H9 (cell line): Measurements from ENCODE around the gene PLXNB1. TPM values are rescaled to one million over a fixed set of nuclear protein-coding genes. Genes with fewer than 3 reads are reported as not detected.
A peak's percentile ranks its signal among the peaks of the same experiment; 100 is the strongest.

Experiments used
- DNase-seq: peaks from one replicate; pipeline ENCODE4 v3.0.0-alpha.2; 2017
- H2AFZ ChIP-seq: one replicate; pipeline ENCODE4 v1.6.1; 2013; ENCODE audit warnings: mild to moderate bottlenecking, low read length, control low read depth, moderate library complexity
- H2AK5ac ChIP-seq: 2 replicates; pipeline ENCODE4 v1.6.1; 2013; ENCODE audit warnings: low read length, control low read depth, mixed read lengths; ENCODE audit not compliant: insufficient read length
- H2BK120ac ChIP-seq: one replicate; pipeline ENCODE4 v1.6.1; 2013; ENCODE audit warnings: low read depth, mild to moderate bottlenecking, low read length, control low read depth, inconsistent platforms; ENCODE audit not compliant: poor library complexity, severe bottlenecking
- H2BK12ac ChIP-seq: 2 replicates; pipeline ENCODE4 v1.6.1; 2013; ENCODE audit warnings: low read length, control low read depth, mixed read lengths, low read depth; ENCODE audit not compliant: insufficient read length
- H2BK15ac ChIP-seq: 2 replicates; pipeline ENCODE4 v1.6.1; 2013; ENCODE audit warnings: low read depth, low read length, control low read depth
- H2BK20ac ChIP-seq: one replicate; pipeline ENCODE4 v1.6.1; 2013; ENCODE audit warnings: low read depth, mild to moderate bottlenecking, low read length, control low read depth, inconsistent platforms; ENCODE audit not compliant: poor library complexity, severe bottlenecking
- H2BK5ac ChIP-seq: 2 replicates; pipeline ENCODE4 v1.6.1; 2013; ENCODE audit warnings: low read length, control low read depth, mixed read lengths; ENCODE audit not compliant: insufficient read length
- H3K14ac ChIP-seq: 2 replicates; pipeline ENCODE4 v1.6.1; 2013; ENCODE audit warnings: low read length, control low read depth; ENCODE audit not compliant: insufficient read depth
- H3K18ac ChIP-seq: 2 replicates; pipeline ENCODE4 v1.6.1; 2013; ENCODE audit warnings: low read depth, mild to moderate bottlenecking, mixed read lengths, low read length, control low read depth; ENCODE audit not compliant: insufficient read length
- H3K23ac ChIP-seq: 2 replicates; pipeline ENCODE4 v1.6.1; 2013; ENCODE audit warnings: low read length, control low read depth, mixed read lengths, low read depth; ENCODE audit not compliant: insufficient read length
- H3K23me2 ChIP-seq: 2 replicates; pipeline ENCODE4 v1.6.1; 2013; ENCODE audit warnings: low read depth, mild to moderate bottlenecking, mixed read lengths, low read length, control low read depth; ENCODE audit not compliant: insufficient read length, poor library complexity, severe bottlenecking
- H3K27ac ChIP-seq: 2 replicates; pipeline ENCODE4 v1.5.1; 2013; ENCODE audit warnings: low read length, control low read depth, mixed read lengths, low read depth; ENCODE audit not compliant: insufficient read length
- H3K27me3 ChIP-seq: 2 replicates; pipeline ENCODE4 v1.6.1; 2013; ENCODE audit warnings: low read length, control low read depth, inconsistent platforms; ENCODE audit not compliant: insufficient read depth
- H3K4ac ChIP-seq: 2 replicates; pipeline ENCODE4 v1.6.1; 2013; ENCODE audit warnings: low read depth, mild to moderate bottlenecking, control low read depth, inconsistent platforms, low read length, moderate library complexity
- H3K4me1 ChIP-seq: 2 replicates; pipeline ENCODE4 v1.6.1; 2013; ENCODE audit warnings: low read length, control low read depth, inconsistent platforms; ENCODE audit not compliant: insufficient read depth
- H3K4me2 ChIP-seq: 2 replicates; pipeline ENCODE4 v1.6.1; 2013; ENCODE audit warnings: low read length, control low read depth, mixed read lengths; ENCODE audit not compliant: insufficient read length, insufficient read depth
- H3K56ac ChIP-seq: 2 replicates; pipeline ENCODE4 v1.6.1; 2013; ENCODE audit warnings: low read depth, mild to moderate bottlenecking, mixed read lengths, low read length, control low read depth; ENCODE audit not compliant: insufficient read length
- H3K79me1 ChIP-seq: 2 replicates; pipeline ENCODE4 v1.6.1; 2013; ENCODE audit warnings: low read depth, mild to moderate bottlenecking, moderate library complexity, low read length, control low read depth, inconsistent platforms; ENCODE audit not compliant: insufficient read depth, poor library complexity, severe bottlenecking
- H3K79me2 ChIP-seq: 2 replicates; pipeline ENCODE4 v1.6.1; 2013; ENCODE audit warnings: low read length, control low read depth, inconsistent platforms; ENCODE audit not compliant: insufficient read depth
- H3K9ac ChIP-seq: 2 replicates; pipeline ENCODE4 v1.6.1; 2013; ENCODE audit warnings: low read length, control low read depth, mixed read lengths; ENCODE audit not compliant: insufficient read length; ENCODE audit errors: extremely low read depth
- H3K9me3 ChIP-seq: one replicate; pipeline ENCODE4 v1.6.1; 2013; ENCODE audit warnings: low read depth, low read length, inconsistent platforms; ENCODE audit not compliant: control insufficient read depth
- H3T11ph ChIP-seq: one replicate; pipeline ENCODE4 v1.6.1; 2013; ENCODE audit warnings: mild to moderate bottlenecking, low read length, control low read depth, inconsistent platforms
- H4K20me1 ChIP-seq: one replicate; pipeline ENCODE4 v1.6.1; 2013; ENCODE audit not compliant: control insufficient read depth, insufficient read length, insufficient read depth
- H4K5ac ChIP-seq: 2 replicates; pipeline ENCODE4 v1.6.1; 2013; ENCODE audit warnings: low read depth, mild to moderate bottlenecking, mixed read lengths, low read length, control low read depth; ENCODE audit not compliant: insufficient read length
- H4K8ac ChIP-seq: replicated peaks from 2 replicates; pipeline ENCODE4 v1.6.1; 2013; ENCODE audit warnings: low read length, control low read depth, mixed read lengths, low read depth; ENCODE audit not compliant: insufficient read length
- H4K91ac ChIP-seq: 2 replicates; pipeline ENCODE4 v1.6.1; 2013; ENCODE audit warnings: low read depth, mild to moderate bottlenecking, moderate library complexity, mixed read lengths, low read length, control low read depth; ENCODE audit not compliant: insufficient read length
- H3K27ac Mint-ChIP-seq, 3 experiments: 2 replicates in 2 of 3; 3 replicates in 1 of 3; pipeline ENCODE4 v1.8.0; 2020 to 2021; ENCODE audit warnings: mixed read lengths in 3 of 3, mild to moderate bottlenecking in 1 of 3, moderate library complexity in 1 of 3
- H3K27me3 Mint-ChIP-seq: 2 replicates; pipeline ENCODE4 v1.8.0; 2021; ENCODE audit warnings: low read depth, mild to moderate bottlenecking, moderate library complexity, mixed read lengths
- H3K36me3 Mint-ChIP-seq, 3 experiments: 2 replicates in 2 of 3; 3 replicates in 1 of 3; pipeline ENCODE4 v1.8.0; 2020 to 2021; ENCODE audit warnings: low read depth in 3 of 3, mixed read lengths in 3 of 3; ENCODE audit not compliant: insufficient read depth in 1 of 3
- H3K4me1 Mint-ChIP-seq, 2 experiments: 2 replicates each; pipeline ENCODE4 v1.8.0; 2020; ENCODE audit warnings: mixed read lengths in 2 of 2
- H3K4me3 Mint-ChIP-seq, 2 experiments: 2 replicates in 1 of 2; 3 replicates in 1 of 2; pipeline ENCODE4 v1.8.0; 2020 to 2021; ENCODE audit warnings: mild to moderate bottlenecking in 2 of 2, mixed read lengths in 2 of 2, moderate library complexity in 1 of 2
- H3K9me3 Mint-ChIP-seq, 2 experiments: 2 replicates in 1 of 2; 3 replicates in 1 of 2; pipeline ENCODE4 v1.8.0; 2020; ENCODE audit warnings: mild to moderate bottlenecking in 2 of 2, mixed read lengths in 2 of 2, moderate library complexity in 1 of 2
- CTCF ChIP-seq: fragments of 200-600 bp; sonication (generic); conservative IDR thresholded peaks from 3 replicates; pipeline ENCODE4 v1.8.0; 2021; ENCODE audit warnings: antibody characterized with exemption, mild to moderate bottlenecking
- WGBS: extraction: QIAGEN DNeasy Blood & Tissue Kit; methylation state at CpG from one replicate; pipeline ENCODE4 v1.1.7; 2013; ENCODE audit warnings: missing lambda C conversion rate, low lambda C conversion rate, mixed read lengths; ENCODE audit not compliant: insufficient read length; ENCODE audit errors: extremely low coverage; 5-methylcytosine and 5-hydroxymethylcytosine counted together
- total RNA-seq: library from RNA; stranded (reverse); gene quantifications from 2 replicates; pipeline ENCODE4 v1.2.1, GENCODE V29; 2021

The PLXNB1 gene
- total RNA-seq, 1 experiment from 2014 or later: 184 TPM

GRCh38 chr3:48467473-48468267 lies 37.8 kb upstream of the PLXNB1 start:
- H2AFZ ChIP-seq: no peak overlapping the region
- no peaks in the 10 kb centered on the region; a peak in 1 of 5 replicates for H3K9me3 Mint-ChIP-seq
- no peak overlapping the region for H2AK5ac ChIP-seq
- H3K4me1 ChIP-seq: no peaks in the 10 kb centered on the region
- no CpG with 5 or more reads among the region's 7 CpGs for WGBS
- no peak for DNase-seq
- no peak overlapping the region for H3K23ac ChIP-seq
- H3K36me3 Mint-ChIP-seq: peaks cover 13 to 32% (median 32%) of the 10 kb centered on the region in 3 experiments
- H2BK15ac ChIP-seq: no peak overlapping the region
- H2BK20ac ChIP-seq: no peak overlapping the region
- H3K79me2 ChIP-seq: no peaks in the 10 kb centered on the region; the same call in 1 of the 2 replicates
- H4K8ac ChIP-seq: no peak overlapping the region
- H3K4ac ChIP-seq: no peak overlapping the region
- H3K27ac Mint-ChIP-seq: peak overlapping the region; percentile 49 to 90 (median 81); a peak in 6 of 7 replicates
- no peak overlapping the region for H3K14ac ChIP-seq
- H3K79me1 ChIP-seq: no peaks in the 10 kb centered on the region
- no peak overlapping the region for H3K18ac ChIP-seq
- H4K5ac ChIP-seq: no peak overlapping the region
- H3K4me3 Mint-ChIP-seq: no peak overlapping the region
- no peak overlapping the region for H3K4me2 ChIP-seq
- no peak overlapping the region for H2BK5ac ChIP-seq
- H2BK120ac ChIP-seq: no peak overlapping the region
- H2BK12ac ChIP-seq: no peak overlapping the region
- no peak overlapping the region for H3T11ph ChIP-seq
- H3K4me1 Mint-ChIP-seq: peaks cover 16 to 26% of the 10 kb centered on the region in 2 experiments
- H3K23me2 ChIP-seq: peaks cover 2% of the 10 kb centered on the region
- H3K27me3 ChIP-seq: no peaks in the 10 kb centered on the region
- H3K9me3 ChIP-seq: no peaks in the 10 kb centered on the region
- H4K91ac ChIP-seq: no peak overlapping the region
- no peaks in the 10 kb centered on the region for H4K20me1 ChIP-seq
- H3K56ac ChIP-seq: no peak overlapping the region
- no peak overlapping the region for H3K9ac ChIP-seq
- no peak overlapping the region for H3K27ac ChIP-seq
- no peak for TF ChIP-seq CTCF
- no peaks in the 10 kb centered on the region; the same call in 1 of the 2 replicates for H3K27me3 Mint-ChIP-seq
